ENCODE measurements around the gene DAAM1.

DNA sequence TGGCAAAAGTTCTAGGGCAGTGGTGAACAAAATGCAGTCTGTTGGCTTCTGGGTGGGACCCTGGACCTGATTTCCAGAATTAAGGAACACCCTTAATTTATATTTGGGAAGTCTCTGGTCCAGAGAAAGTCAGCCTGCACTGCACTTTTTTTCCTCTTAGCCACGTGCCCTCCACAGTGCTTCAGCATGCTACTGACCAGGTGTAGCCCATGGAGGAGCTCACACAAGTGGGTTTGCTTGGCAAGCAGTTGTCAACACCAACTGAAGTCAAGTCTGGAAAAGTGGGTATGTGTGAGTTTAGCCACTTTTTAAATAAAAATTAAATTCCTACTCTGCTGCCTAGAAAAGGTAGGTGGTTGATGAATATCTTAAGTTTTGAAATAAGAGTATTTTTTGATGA is 111.3 kb downstream of the DAAM1 start:
- TF ChIP-seq, protein P1, sequence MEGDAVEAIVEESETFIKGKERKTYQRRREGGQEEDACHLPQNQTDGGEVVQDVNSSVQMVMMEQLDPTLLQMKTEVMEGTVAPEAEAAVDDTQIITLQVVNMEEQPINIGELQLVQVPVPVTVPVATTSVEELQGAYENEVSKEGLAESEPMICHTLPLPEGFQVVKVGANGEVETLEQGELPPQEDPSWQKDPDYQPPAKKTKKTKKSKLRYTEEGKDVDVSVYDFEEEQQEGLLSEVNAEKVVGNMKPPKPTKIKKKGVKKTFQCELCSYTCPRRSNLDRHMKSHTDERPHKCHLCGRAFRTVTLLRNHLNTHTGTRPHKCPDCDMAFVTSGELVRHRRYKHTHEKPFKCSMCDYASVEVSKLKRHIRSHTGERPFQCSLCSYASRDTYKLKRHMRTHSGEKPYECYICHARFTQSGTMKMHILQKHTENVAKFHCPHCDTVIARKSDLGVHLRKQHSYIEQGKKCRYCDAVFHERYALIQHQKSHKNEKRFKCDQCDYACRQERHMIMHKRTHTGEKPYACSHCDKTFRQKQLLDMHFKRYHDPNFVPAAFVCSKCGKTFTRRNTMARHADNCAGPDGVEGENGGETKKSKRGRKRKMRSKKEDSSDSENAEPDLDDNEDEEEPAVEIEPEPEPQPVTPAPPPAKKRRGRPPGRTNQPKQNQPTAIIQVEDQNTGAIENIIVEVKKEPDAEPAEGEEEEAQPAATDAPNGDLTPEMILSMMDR (conservative IDR thresholded peaks at IDR 0.05; ENCODE audit: low read length): no peak
- no peak for TF ChIP-seq EZH2phosphoT487 (IDR thresholded peaks at IDR 0.05; ENCODE audit: borderline replicate concordance)
